DND-41 (cell line): ENCODE measurements around the gene PRELID1.
A peak's percentile ranks its signal among the peaks of the same experiment; 100 is the strongest.

Experiments
- ATAC-seq: fragments of 200-7000 bp; cut with Tn5 transposase; 3 replicates; pipeline ENCODE4 v1.9.1; 2021; ENCODE audit warnings: low read depth; ENCODE audit not compliant: insufficient read depth
- DNase-seq: peaks from one replicate; pipeline ENCODE4 v3.0.0-alpha.2; 2020
- H2AFZ ChIP-seq: 2 replicates; pipeline ENCODE4 v1.6.0; 2012; ENCODE audit warnings: low read depth, low read length
- H3K27ac ChIP-seq: 2 replicates; pipeline ENCODE4 v1.5.1; 2012; ENCODE audit warnings: low read length, inconsistent platforms
- H3K27me3 ChIP-seq: fragments of 200-600 bp; sonication (generic); 2 replicates; pipeline ENCODE4 v1.6.0; 2012; ENCODE audit warnings: low read length, mild to moderate bottlenecking, inconsistent platforms; ENCODE audit not compliant: insufficient read depth, poor library complexity
- H3K36me3 ChIP-seq: 2 replicates; pipeline ENCODE4 v1.5.1; 2012; ENCODE audit warnings: low read length, inconsistent platforms; ENCODE audit not compliant: insufficient read depth
- H3K4me1 ChIP-seq: 2 replicates; pipeline ENCODE4 v1.5.1; 2012; ENCODE audit warnings: mild to moderate bottlenecking, low read length; ENCODE audit not compliant: insufficient read depth
- H3K4me2 ChIP-seq: 2 replicates; pipeline ENCODE4 v1.6.0; 2012; ENCODE audit warnings: mild to moderate bottlenecking, moderate library complexity, low read length, inconsistent platforms; ENCODE audit not compliant: insufficient read depth
- H3K4me3 ChIP-seq, 2 experiments: fragments of 200-600 bp in 1 of 2; shearing (Covaris generic) in 1 of 2; 2 replicates each; pipeline ENCODE4 v1.5.1; 2012 to 2016; ENCODE audit warnings: inconsistent platforms in 2 of 2, low read length in 2 of 2, mild to moderate bottlenecking in 2 of 2, low read depth in 1 of 2, moderate library complexity in 1 of 2
- H3K79me2 ChIP-seq: 2 replicates; pipeline ENCODE4 v1.6.0; 2012; ENCODE audit warnings: low read length, inconsistent platforms; ENCODE audit not compliant: insufficient read depth
- H3K9ac ChIP-seq: 2 replicates; pipeline ENCODE4 v1.6.0; 2012; ENCODE audit warnings: low read depth, mild to moderate bottlenecking, inconsistent platforms, low read length, moderate library complexity
- H3K9me3 ChIP-seq: 2 replicates; pipeline ENCODE4 v1.5.1; 2012; ENCODE audit warnings: low read length, moderate library complexity, mild to moderate bottlenecking, inconsistent platforms; ENCODE audit not compliant: insufficient read depth, severe bottlenecking
- H4K20me1 ChIP-seq: 2 replicates; pipeline ENCODE4 v1.6.0; 2012; ENCODE audit warnings: low read length; ENCODE audit not compliant: insufficient read depth
- CTCF ChIP-seq: IDR thresholded peaks from 2 replicates; pipeline ENCODE4 v1.5.1; 2012; ENCODE audit warnings: borderline replicate concordance, low read length, moderate library complexity, mild to moderate bottlenecking; ENCODE audit not compliant: poor library complexity, severe bottlenecking; ENCODE audit errors: extremely low read depth
- EZH2 ChIP-seq: IDR thresholded peaks from 3 replicates; pipeline ENCODE4 v1.6.1; 2012; ENCODE audit warnings: borderline replicate concordance, low read depth, mild to moderate bottlenecking, moderate library complexity, low read length, inconsistent platforms; ENCODE audit not compliant: severe bottlenecking

The PRELID1 gene

GRCh38 chr5:177306674-177307543, 3.3 kb downstream of the PRELID1 start:
- DNase-seq (no peak), ATAC-seq (no peak)
- Histone ChIP-seq H3K4me2 (peak overlapping the region; percentile 7), H2AFZ (no peak overlapping the region), H3K9ac (no peak overlapping the region), H4K20me1 (peaks cover 61% of the 10 kb centered on the region), H3K27me3 (no peaks in the 10 kb centered on the region), H3K79me2 (peaks cover 89% of the 10 kb centered on the region), H3K4me1 (peaks cover 68% of the 10 kb centered on the region), H3K36me3 (peaks cover 69% of the 10 kb centered on the region), H3K4me3 (no peak overlapping the region), H3K9me3 (no peaks in the 10 kb centered on the region), H3K27ac (no peak overlapping the region)
- TF ChIP-seq CTCF (no peak), EZH2 (no peak)

GRCh38 chr5:177307544-177308363, 4.2 kb downstream of the PRELID1 start:
- H3K79me2 ChIP-seq = peaks cover 83% of the 10 kb centered on the region
- TF ChIP-seq CTCF (no peak), EZH2 (no peak)
- DNase-seq (no peak), ATAC-seq (no peak)
- no peaks in the 10 kb centered on the region for H3K9me3 ChIP-seq
- H3K9ac ChIP-seq = no peak overlapping the region
- peaks cover 63% of the 10 kb centered on the region for H3K4me1 ChIP-seq
- no peak overlapping the region for H2AFZ ChIP-seq
- H3K36me3 ChIP-seq = peaks cover 65% of the 10 kb centered on the region
- no peak overlapping the region for H3K4me3 ChIP-seq
- H3K27ac ChIP-seq = no peak overlapping the region
- peaks cover 55% of the 10 kb centered on the region for H4K20me1 ChIP-seq
- no peak overlapping the region for H3K4me2 ChIP-seq
- no peaks in the 10 kb centered on the region for H3K27me3 ChIP-seq

- H3K27ac ChIP-seq = peak overlapping the region; percentile 83
- H3K36me3 ChIP-seq = peaks cover 65% of the 10 kb centered on the region
Measured at GRCh38 chr5:177308740-177309139, 5.1 kb downstream of the PRELID1 start.

More at GRCh38 chr5:177308740-177309139, 5.1 kb downstream of the PRELID1 start:
- ATAC-seq (no peak), DNase-seq (no peak)
- no peak overlapping the region for H2AFZ ChIP-seq
- no peaks in the 10 kb centered on the region for H3K27me3 ChIP-seq
- no peak overlapping the region for H3K4me3 ChIP-seq
- H3K4me2 ChIP-seq = 0 out of 2 replicates have a peak overlapping the region, but pooled peaks have one; percentile 81
- TF ChIP-seq EZH2 (no peak), CTCF (no peak)
- H3K4me1 ChIP-seq = peaks cover 69% of the 10 kb centered on the region
- no peaks in the 10 kb centered on the region for H3K9me3 ChIP-seq
- H3K9ac ChIP-seq = no peak overlapping the region
- peaks cover 54% of the 10 kb centered on the region for H4K20me1 ChIP-seq
- H3K79me2 ChIP-seq = peaks cover 83% of the 10 kb centered on the region
